Endothelial cell of umbilical vein (primary cell): ENCODE results near the gene STARD9. TPM values are rescaled to one million over a fixed set of nuclear protein-coding genes. Genes with fewer than 3 reads are reported as not detected.

Experiments
- BruUV-seq: library from RNA; stranded (reverse); fragments of 400-500 nt; replicated peaks from 2 replicates; lab custom pipeline; 2021; lab: Mats Ljungman, UMichigan
- CTCF ChIA-PET: fragments of 300-600, 350-600 bp; sonication (Branson Sonifier 250); formaldehyde crosslinking; loops from one replicate; lab custom pipeline; 2021; ENCODE audit warnings: antibody characterized with exemption, inconsistent platforms; lab: Charles Lee
- POLR2A ChIA-PET: fragments of 300-600, 350-600 bp; sonication (Branson Sonifier 250); formaldehyde crosslinking; loops from one replicate; lab custom pipeline; 2021; ENCODE audit warnings: antibody characterized with exemption, inconsistent platforms; lab: Charles Lee
- DNase-seq: peaks from one replicate; pipeline ENCODE4 v3.0.0-alpha.2; 2011; ENCODE audit warnings: low read depth, low spot score
- FAIRE-seq: peaks from 2 replicates; lab custom pipeline; 2011; peaks lifted over from hg19 to GRCh38; lab: Jason Lieb, UNC
- H2AFZ ChIP-seq: 2 replicates; pipeline ENCODE4 v1.6.0; 2012; ENCODE audit warnings: low read depth, low read length, control low read depth, inconsistent platforms
- H3K27ac ChIP-seq: 2 replicates; pipeline ENCODE4 v1.5.1; 2011; ENCODE audit warnings: low read depth, mild to moderate bottlenecking, control low read depth, low read length, moderate library complexity; ENCODE audit not compliant: insufficient read depth
- H3K27me3 ChIP-seq, 2 experiments: 2 replicates each; pipeline versions ENCODE4 v1.6.0 to v1.6.1; 2011; ENCODE audit warnings: low read length in 2 of 2, mixed read lengths in 1 of 2; ENCODE audit not compliant: control insufficient read depth in 2 of 2, insufficient read depth in 2 of 2
- H3K36me3 ChIP-seq, 2 experiments: 2 replicates in 1 of 2; 3 replicates in 1 of 2; pipeline ENCODE4 v1.5.1; 2011; ENCODE audit warnings: low read length in 2 of 2, mild to moderate bottlenecking in 1 of 2, moderate library complexity in 1 of 2; ENCODE audit not compliant: control insufficient read depth in 2 of 2, insufficient read depth in 2 of 2; ENCODE audit errors: extremely low read depth in 1 of 2
- H3K4me1 ChIP-seq: 3 replicates; pipeline ENCODE4 v1.5.1; 2011; ENCODE audit warnings: mild to moderate bottlenecking, low read length; ENCODE audit not compliant: control insufficient read depth, insufficient read depth; ENCODE audit errors: extremely low read depth
- H3K4me2 ChIP-seq: 2 replicates; pipeline ENCODE4 v1.6.1; 2011; ENCODE audit warnings: low read length, control low read depth, mixed read lengths; ENCODE audit not compliant: insufficient read depth
- H3K4me3 ChIP-seq, 3 experiments: fragments of 200-600 bp in 1 of 3; sonication (generic), shearing (Covaris generic) in 1 of 3; replicated peaks in 1 of 3; 2 replicates each; pipeline ENCODE4 v1.5.1; 2011 to 2016; ENCODE audit warnings: control low read depth in 3 of 3, low read length in 3 of 3, mild to moderate bottlenecking in 2 of 3, inconsistent platforms in 1 of 3, low read depth in 1 of 3, moderate library complexity in 1 of 3; ENCODE audit not compliant: insufficient read depth in 1 of 3
- H3K79me2 ChIP-seq: 2 replicates; pipeline ENCODE4 v1.6.0; 2012; ENCODE audit warnings: low read length, inconsistent platforms; ENCODE audit not compliant: control insufficient read depth, insufficient read depth
- H3K9ac ChIP-seq: replicated peaks from 2 replicates; pipeline ENCODE3; 2011; ENCODE audit warnings: low read length, control low read depth; ENCODE audit not compliant: insufficient read depth; ENCODE audit errors: extremely low read depth
- H3K9me1 ChIP-seq: replicated peaks from 3 replicates; pipeline ENCODE4 v1.6.0; 2011; ENCODE audit warnings: mild to moderate bottlenecking, low read length; ENCODE audit not compliant: control insufficient read depth, insufficient read depth; ENCODE audit errors: extremely low read depth
- H3K9me3 ChIP-seq: replicated peaks from 2 replicates; pipeline ENCODE4 v1.5.1; 2012; ENCODE audit warnings: low read length, inconsistent platforms; ENCODE audit not compliant: control insufficient read depth, insufficient read depth
- H4K20me1 ChIP-seq: replicated peaks from 2 replicates; pipeline ENCODE3; 2011; ENCODE audit warnings: mild to moderate bottlenecking, low read length; ENCODE audit not compliant: control insufficient read depth, insufficient read depth; ENCODE audit errors: extremely low read depth
- FOS ChIP-seq: IDR thresholded peaks from 2 replicates; pipeline ENCODE4 v1.6.1; 2011; ENCODE audit warnings: mild to moderate bottlenecking, low read length, moderate library complexity, borderline replicate concordance; ENCODE audit not compliant: insufficient read depth
- GATA2 ChIP-seq: IDR thresholded peaks from 2 replicates; pipeline ENCODE4 v1.7.0; 2011; ENCODE audit warnings: low read depth, mild to moderate bottlenecking, moderate library complexity, mixed read lengths, low read length; ENCODE audit not compliant: insufficient read length, insufficient read depth
- JUN ChIP-seq: IDR thresholded peaks from 2 replicates; pipeline ENCODE4 v1.6.1; 2011; ENCODE audit warnings: borderline replicate concordance, low read depth; ENCODE audit not compliant: insufficient read length, insufficient read depth
- POLR2A ChIP-seq: IDR thresholded peaks from 2 replicates; pipeline ENCODE4 v1.6.1; 2012; ENCODE audit warnings: low read depth, mild to moderate bottlenecking, control low read depth, low read length
- dilution Hi-C: fragments of 300-500 bp; cut with MboI; formaldehyde crosslinking; loops from one replicate; pipeline ENCODE4 v1.15.0; 2019; ENCODE audit warnings: low sequenced_read_pairs; ENCODE audit not compliant: extremely low pct_ligation_motif_present
- intact Hi-C: fragments of 100-400 bp; cut with micrococcal nuclease; formaldehyde crosslinking; loops from one replicate; pipeline ENCODE4 v1.10.0; 2022
- polyA plus RNA-seq, 4 experiments: library from polyadenylated mRNA; depleted of rRNA in 3 of 4; stranded (reverse) in 3 of 4; unstranded in 1 of 4; fragments of >200 nt; gene quantifications; 2 replicates each; pipeline versions ENCODE4 v1.2.1 to v1.2.3, GENCODE V29; 2011 to 2012; ENCODE audit warnings: missing spikeins in 1 of 4
- total RNA-seq: library from RNA; stranded (reverse); gene quantifications from 2 replicates; pipeline ENCODE4 v1.2.3, GENCODE V29; 2021

STARD9 gene
- total and polyA plus RNA-seq, 2 donors (not counting 3 experiments of a cell fraction or from before 2014, with no cell fraction given) = 4.6 to 17.5 TPM

DNA sequence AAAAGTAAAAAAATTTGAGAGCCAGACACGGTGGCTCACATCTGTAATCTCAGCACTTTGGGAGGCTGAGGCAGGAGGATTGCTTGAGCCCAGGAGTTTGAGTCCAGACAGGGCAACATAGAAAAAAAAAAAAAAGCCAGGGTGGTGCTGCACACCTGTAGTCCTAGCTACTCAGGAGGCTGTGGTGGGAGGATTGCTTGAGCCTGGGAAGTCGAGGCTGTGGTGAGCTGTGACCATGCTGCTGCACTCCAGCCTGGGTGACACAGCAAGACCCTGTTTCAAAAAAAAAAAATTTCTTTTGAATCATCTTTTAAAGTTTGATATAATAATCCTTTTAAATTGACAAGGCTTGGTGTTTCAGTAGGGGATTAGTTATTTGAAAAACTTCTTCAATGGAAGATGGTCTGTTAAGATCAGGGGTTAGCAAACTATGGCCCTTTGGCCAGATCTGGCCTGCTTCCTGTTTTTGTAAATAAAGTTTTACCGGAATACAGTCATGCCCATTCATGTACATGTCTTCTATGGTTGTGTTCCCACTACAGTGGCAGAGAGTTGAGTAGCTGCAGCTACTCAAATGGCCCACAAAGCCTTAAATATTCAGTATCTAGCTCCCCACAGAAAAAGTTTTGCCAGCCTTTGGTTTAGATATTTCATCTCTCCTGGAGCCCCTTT lies 132.6 kb downstream of the STARD9 start:
- dilution Hi-C loops = no loop called here
- Histone ChIP-seq H3K27me3 (no peaks in the 10 kb centered on the region), H3K27ac (peak overlapping the region; percentile 7), H4K20me1 (no peaks in the 10 kb centered on the region), H3K9me1 (no peaks in the 10 kb centered on the region), H3K4me2 (no peak overlapping the region), H3K36me3 (no peaks in the 10 kb centered on the region), H3K9me3 (no peaks in the 10 kb centered on the region), H3K9ac (no peak overlapping the region), H2AFZ (no peak overlapping the region), H3K4me1 (peaks cover 12% of the 10 kb centered on the region), H3K4me3 (no peak overlapping the region), H3K79me2 (no peaks in the 10 kb centered on the region)
- TF ChIP-seq GATA2 = no peak
- no peak for TF ChIP-seq JUN
- DNase-seq (peak; percentile 47), FAIRE-seq (no peak)
- no TSS peak for BruUV-seq
- ChIA-PET CTCF (interaction anchor here (1.8 to 5.7 kb wide), 2 partner anchors 15 to 218 kb away, joined by 10 to 37 read pairs; no protein-coding TSS in a partner anchor), POLR2A (no interaction called here)
- intact Hi-C loops = loop anchor here (10.0 kb wide), 3 partner anchors 327 to 577 kb away; no protein-coding TSS in a partner anchor

DNA sequence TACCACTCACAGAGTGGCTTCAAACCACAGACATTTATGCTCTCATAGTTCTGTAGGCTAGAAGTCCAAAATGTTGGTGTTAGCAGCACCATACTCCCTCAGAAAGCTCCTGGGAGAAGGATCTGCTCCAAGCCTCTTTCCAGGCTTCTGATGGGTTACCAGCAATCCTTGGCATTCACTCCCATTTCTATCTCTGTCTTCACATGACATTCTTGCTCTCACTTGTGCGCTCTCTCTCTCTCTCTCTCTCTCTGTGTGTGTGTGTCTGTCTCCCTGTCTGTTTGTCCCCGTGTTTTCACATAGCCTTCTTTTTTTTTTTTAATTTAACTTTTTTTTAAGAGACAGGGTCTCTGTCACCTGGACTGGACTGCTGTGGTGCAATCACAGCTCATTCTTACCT lies 135.3 kb downstream of the STARD9 start:
- H3K27me3 ChIP-seq = no peaks in the 10 kb centered on the region
- no peaks in the 10 kb centered on the region for H3K79me2 ChIP-seq
- CTCF ChIA-PET = interaction anchor here (1.1 kb wide), 1 partner anchor 216 kb away, joined by 5 read pairs; no protein-coding TSS in a partner anchor
- no peak overlapping the region for H3K4me2 ChIP-seq
- no peaks in the 10 kb centered on the region for H3K9me3 ChIP-seq
- dilution Hi-C loops = no loop called here
- H2AFZ ChIP-seq = no peak overlapping the region
- FAIRE-seq (no peak), DNase-seq (no peak)
- H3K36me3 ChIP-seq = no peaks in the 10 kb centered on the region
- no peaks in the 10 kb centered on the region for H3K9me1 ChIP-seq
- H3K4me1 ChIP-seq = peaks cover 12% of the 10 kb centered on the region
- no peak overlapping the region for H3K27ac ChIP-seq
- intact Hi-C loops = no loop called here
- no peaks in the 10 kb centered on the region for H4K20me1 ChIP-seq
- TF ChIP-seq GATA2 (no peak), JUN (no peak), POLR2A (no peak), FOS (no peak)
- POLR2A ChIA-PET = no interaction called here
- no peak overlapping the region for H3K9ac ChIP-seq
- no peak overlapping the region for H3K4me3 ChIP-seq
- BruUV-seq = no TSS peak
